Suprapubic skin (tissue), 4 donors: ENCODE data around the gene AMDHD1. TPM values are rescaled to one million over a fixed set of nuclear protein-coding genes. Genes with fewer than 3 reads are reported as not detected.
"Not testable (repeated sequence)": the region's sequence is repeated elsewhere in the genome, so short reads cannot be mapped to it uniquely, and the experiment has no call there.

Experiments used
- DNase-seq, 2 donors: peaks; one replicate each; pipeline ENCODE4 v3.0.0-alpha.2; 2019; ENCODE audit warnings: low spot score in 2 of 2
- H3K27ac ChIP-seq: fragments of 200-600 bp; sonication (generic); one replicate; pipeline ENCODE4 v1.5.1; 2019
- H3K27me3 ChIP-seq: fragments of 200-600 bp; sonication (generic); one replicate; pipeline ENCODE4 v1.5.1; 2019
- H3K36me3 ChIP-seq: fragments of 200-600 bp; sonication (generic); one replicate; pipeline ENCODE4 v1.5.1; 2019
- H3K4me1 ChIP-seq: fragments of 200-600 bp; sonication (generic); one replicate; pipeline ENCODE4 v1.5.1; 2019
- H3K4me3 ChIP-seq: fragments of 200-600 bp; sonication (generic); one replicate; pipeline ENCODE4 v1.5.1; 2019; ENCODE audit warnings: mild to moderate bottlenecking
- H3K9me3 ChIP-seq: fragments of 200-600 bp; sonication (generic); one replicate; pipeline ENCODE4 v1.5.1; 2019
- EP300 ChIP-seq: sonication (generic); formaldehyde crosslinking; IDR thresholded peaks from one replicate; pipeline ENCODE4 v1.6.1; 2017; ENCODE audit warnings: antibody characterized with exemption
- POLR2A ChIP-seq, 2 donors: fragments of 450-650 bp; IDR thresholded peaks; one replicate each; pipeline ENCODE4 v1.6.1; 2017; ENCODE audit warnings: antibody characterized with exemption in 2 of 2, mild to moderate bottlenecking in 2 of 2, moderate library complexity in 2 of 2
- POLR2AphosphoS5 ChIP-seq, 3 donors: sonication (generic); formaldehyde crosslinking; IDR thresholded peaks; one replicate each; pipeline ENCODE4 v1.6.1; 2017; ENCODE audit warnings: antibody characterized with exemption in 3 of 3
- WGBS: methylation state at CpG from one replicate; pipeline ENCODE4 v1.1.5; 2018; 5-methylcytosine and 5-hydroxymethylcytosine counted together
- total RNA-seq, 4 donors: library from RNA; depleted of rRNA; stranded (reverse); fragments of >200 nt; gene quantifications; one replicate each; pipeline ENCODE4 v1.1.0, GENCODE V29; 2016
- TF ChIP-seq, protein P1 (sequence below), 2 donors: fragments of 200-600 bp in 1 of 2; fragments of 450-650 bp in 1 of 2; sonication (generic) in 1 of 2; IDR thresholded peaks; one replicate each; pipeline ENCODE4 v1.5.1; 2016 to 2019; ENCODE audit warnings: antibody characterized with exemption in 2 of 2, mild to moderate bottlenecking in 1 of 2, moderate library complexity in 1 of 2

Gene AMDHD1
- total RNA-seq, 4 donors from 2014 or later: 0.73 to 1.8 (median 1.2) TPM

DNA sequence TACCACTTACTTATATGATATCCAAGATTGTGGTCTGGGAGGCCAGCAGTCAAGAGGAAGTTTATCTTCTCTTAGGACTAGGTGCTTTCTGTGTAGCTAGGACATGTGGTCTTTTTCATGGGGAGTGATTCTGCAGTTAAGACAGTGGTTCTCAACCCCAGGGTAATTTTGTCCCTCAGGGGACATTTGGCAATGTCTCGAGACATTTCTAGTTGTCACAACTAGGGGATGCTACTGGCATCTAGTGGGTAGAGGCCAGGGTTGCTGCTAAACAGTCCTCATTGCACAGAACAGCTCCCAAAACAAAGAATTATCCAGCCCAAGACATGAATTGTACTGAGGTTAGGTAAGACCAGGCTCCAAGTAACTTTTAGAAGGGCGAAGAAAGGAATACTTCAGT lies 20.0 kb downstream of the AMDHD1 start:
- TF ChIP-seq EP300 (no peak), POLR2A (IDR thresholded peaks at IDR 0.05) (no peak), POLR2AphosphoS5 (IDR thresholded peaks at IDR 0.05) (no peak)
- TF ChIP-seq, protein P1, sequence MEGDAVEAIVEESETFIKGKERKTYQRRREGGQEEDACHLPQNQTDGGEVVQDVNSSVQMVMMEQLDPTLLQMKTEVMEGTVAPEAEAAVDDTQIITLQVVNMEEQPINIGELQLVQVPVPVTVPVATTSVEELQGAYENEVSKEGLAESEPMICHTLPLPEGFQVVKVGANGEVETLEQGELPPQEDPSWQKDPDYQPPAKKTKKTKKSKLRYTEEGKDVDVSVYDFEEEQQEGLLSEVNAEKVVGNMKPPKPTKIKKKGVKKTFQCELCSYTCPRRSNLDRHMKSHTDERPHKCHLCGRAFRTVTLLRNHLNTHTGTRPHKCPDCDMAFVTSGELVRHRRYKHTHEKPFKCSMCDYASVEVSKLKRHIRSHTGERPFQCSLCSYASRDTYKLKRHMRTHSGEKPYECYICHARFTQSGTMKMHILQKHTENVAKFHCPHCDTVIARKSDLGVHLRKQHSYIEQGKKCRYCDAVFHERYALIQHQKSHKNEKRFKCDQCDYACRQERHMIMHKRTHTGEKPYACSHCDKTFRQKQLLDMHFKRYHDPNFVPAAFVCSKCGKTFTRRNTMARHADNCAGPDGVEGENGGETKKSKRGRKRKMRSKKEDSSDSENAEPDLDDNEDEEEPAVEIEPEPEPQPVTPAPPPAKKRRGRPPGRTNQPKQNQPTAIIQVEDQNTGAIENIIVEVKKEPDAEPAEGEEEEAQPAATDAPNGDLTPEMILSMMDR (IDR thresholded peaks at IDR 0.05): no peak
- H3K4me1 ChIP-seq: no peaks in the 10 kb centered on the region
- no peaks in the 10 kb centered on the region for H3K9me3 ChIP-seq
- no peaks in the 10 kb centered on the region for H3K27me3 ChIP-seq
- 90% methylated on average over 2 of the region's 2 CpGs for WGBS
- DNase-seq: no peak
- no peak overlapping the region for H3K4me3 ChIP-seq
- H3K36me3 ChIP-seq: no peaks in the 10 kb centered on the region
- no peak overlapping the region for H3K27ac ChIP-seq

DNA sequence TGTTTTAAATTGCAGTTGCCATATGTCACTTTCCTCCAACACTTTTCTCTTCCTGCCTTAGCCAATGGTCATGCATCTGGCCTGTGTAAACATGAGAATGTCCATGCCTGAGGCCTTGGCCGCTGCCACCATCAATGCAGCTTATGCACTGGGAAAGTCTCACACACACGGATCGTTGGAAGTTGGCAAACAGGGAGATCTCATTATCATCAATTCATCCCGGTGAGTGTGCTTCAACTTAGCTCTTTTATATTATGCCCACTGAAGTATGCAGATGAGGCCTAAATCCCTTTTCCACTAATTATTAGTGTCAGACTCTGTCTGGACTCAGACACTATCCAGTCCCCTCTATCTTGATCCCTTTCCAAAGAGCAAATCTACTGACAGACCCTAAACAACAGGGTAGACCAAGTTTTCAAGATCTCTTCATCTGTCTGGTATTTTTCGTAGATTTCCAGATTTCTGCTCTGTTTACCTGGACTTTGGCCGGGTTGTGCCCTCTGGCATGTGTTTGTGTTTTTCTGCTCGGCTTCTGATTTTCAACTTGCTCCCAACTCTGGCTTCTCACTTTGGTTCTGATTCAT lies 23.2 kb downstream of the AMDHD1 start:
- no peak overlapping the region for H3K27ac ChIP-seq
- no peak overlapping the region for H3K4me3 ChIP-seq
- 82% methylated on average over 7 of the region's 7 CpGs for WGBS
- TF ChIP-seq POLR2A (IDR thresholded peaks at IDR 0.05) (no peak), EP300 (no peak), POLR2AphosphoS5 (IDR thresholded peaks at IDR 0.05) (no peak)
- TF ChIP-seq, protein P1 (IDR thresholded peaks at IDR 0.05): no peak
- no peaks in the 10 kb centered on the region for H3K9me3 ChIP-seq
- H3K27me3 ChIP-seq: no peaks in the 10 kb centered on the region
- no peaks in the 10 kb centered on the region for H3K36me3 ChIP-seq
- DNase-seq: no peak
- H3K4me1 ChIP-seq: no peaks in the 10 kb centered on the region

DNA sequence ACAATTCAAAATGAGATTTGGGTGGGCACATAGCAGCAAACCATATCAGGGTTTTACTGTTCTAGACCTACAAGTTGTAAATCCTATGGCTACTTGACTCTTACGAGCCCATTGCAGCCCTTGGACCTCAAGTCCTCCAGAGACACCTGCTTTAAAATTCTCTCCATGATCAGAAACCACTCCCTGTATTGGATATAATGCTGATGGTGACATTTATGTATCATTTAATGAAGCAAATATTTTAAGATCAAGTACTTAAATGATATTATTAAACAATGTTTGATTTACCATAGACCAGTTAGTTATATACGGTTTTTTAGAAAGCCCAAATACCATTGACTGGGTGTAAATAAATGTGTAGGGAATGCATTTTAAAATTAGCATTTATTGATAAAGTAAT lies 24.2 kb downstream of the AMDHD1 start:
- Histone ChIP-seq H3K27me3 (no peaks in the 10 kb centered on the region), H3K36me3 (no peaks in the 10 kb centered on the region), H3K27ac (no peak overlapping the region), H3K4me1 (no peaks in the 10 kb centered on the region), H3K4me3 (no peak overlapping the region), H3K9me3 (no peaks in the 10 kb centered on the region)
- TF ChIP-seq POLR2A (IDR thresholded peaks at IDR 0.05) (no peak), POLR2AphosphoS5 (IDR thresholded peaks at IDR 0.05) (no peak)
- 98% methylated on average over 2 of the region's 2 CpGs for WGBS
- no peak for DNase-seq

DNA sequence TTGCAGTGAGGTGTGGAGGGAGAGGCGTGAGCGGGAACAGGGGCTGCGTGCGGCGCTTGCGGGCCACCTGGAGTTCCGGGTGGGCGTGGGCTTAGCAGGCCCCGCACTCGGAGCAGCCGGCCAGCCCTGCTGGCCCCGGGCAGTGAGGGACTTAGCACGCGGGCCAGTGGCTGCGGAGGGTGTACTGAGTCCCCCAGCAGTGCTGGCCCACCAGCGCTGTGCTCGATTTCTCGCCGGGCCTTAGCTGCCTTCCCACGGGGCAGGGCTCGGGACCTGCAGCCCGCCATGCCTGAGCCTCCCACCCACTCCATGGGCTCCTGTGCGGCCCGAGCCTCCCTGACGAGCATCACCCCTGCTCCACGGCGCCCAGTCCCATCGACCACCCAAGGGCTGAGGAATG lies 26.0 kb downstream of the AMDHD1 start:
- H3K27ac ChIP-seq, H3K4me1 ChIP-seq, H3K4me3 ChIP-seq, DNase-seq, H3K36me3 ChIP-seq, H3K9me3 ChIP-seq, H3K27me3 ChIP-seq: not testable (repeated sequence)
- WGBS: 97% methylated on average over 6 of the region's 28 CpGs

DNA sequence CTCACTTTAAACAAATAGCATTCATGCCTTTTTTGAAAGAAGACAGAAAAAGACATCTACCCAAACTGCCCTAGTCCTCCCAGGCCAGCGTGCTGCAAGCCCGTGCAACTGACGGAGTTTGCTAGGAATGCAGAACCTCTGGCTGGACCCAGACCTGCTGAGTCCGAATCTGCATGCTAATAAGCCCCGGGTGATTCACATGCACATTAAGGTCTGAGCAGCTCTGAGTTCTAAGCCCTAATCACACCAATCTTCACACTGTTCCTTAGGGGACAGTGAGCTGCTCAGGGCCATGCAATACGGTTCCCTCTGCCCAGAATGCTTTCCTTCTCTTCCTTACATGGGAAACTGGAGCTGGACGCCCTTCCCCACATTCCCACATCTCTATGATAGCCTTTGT lies 27.8 kb downstream of the AMDHD1 start:
- TF ChIP-seq POLR2A (IDR thresholded peaks at IDR 0.05) (no peak), EP300 (no peak), POLR2AphosphoS5 (IDR thresholded peaks at IDR 0.05) (no peak)
- TF ChIP-seq, protein P1 (IDR thresholded peaks at IDR 0.05): no peak
- no peaks in the 10 kb centered on the region for H3K9me3 ChIP-seq
- H3K27ac ChIP-seq: no peak overlapping the region
- no peaks in the 10 kb centered on the region for H3K36me3 ChIP-seq
- DNase-seq: no peak
- H3K4me1 ChIP-seq: no peaks in the 10 kb centered on the region
- H3K27me3 ChIP-seq: no peaks in the 10 kb centered on the region
- WGBS: 56% methylated on average over 7 of the region's 7 CpGs
- H3K4me3 ChIP-seq: no peak overlapping the region

- 67% methylated on average over 4 of the region's 4 CpGs for WGBS
Measured at GRCh38 chr12:95972832-95973456, 29.8 kb downstream of the AMDHD1 start.

More at GRCh38 chr12:95972832-95973456, 29.8 kb downstream of the AMDHD1 start:
- H3K36me3 ChIP-seq: no peaks in the 10 kb centered on the region
- H3K4me3 ChIP-seq: no peak overlapping the region
- no peak for DNase-seq
- no peaks in the 10 kb centered on the region for H3K9me3 ChIP-seq
- H3K27me3 ChIP-seq: no peaks in the 10 kb centered on the region
- H3K4me1 ChIP-seq: no peaks in the 10 kb centered on the region
- no peak for TF ChIP-seq EP300
- TF ChIP-seq POLR2AphosphoS5 (IDR thresholded peaks at IDR 0.05): no peak
- no peak overlapping the region for H3K27ac ChIP-seq
